Upper lobe of left lung (tissue), 4 donors: ENCODE measurements around the gene AXDND1.
"Not testable (repeated sequence)": the region's sequence is repeated elsewhere in the genome, so short reads cannot be mapped to it uniquely, and the experiment has no call there.

ENCODE experiments used
- POLR2A ChIP-seq, 4 donors: fragments of 450-650 bp; IDR thresholded peaks; one replicate each; pipeline ENCODE4 v1.5.1; 2016 to 2017; ENCODE audit warnings: antibody characterized with exemption in 4 of 4, mild to moderate bottlenecking in 2 of 4
- POLR2AphosphoS5 ChIP-seq, 2 donors: sonication (generic); formaldehyde crosslinking; IDR thresholded peaks; one replicate each; pipeline ENCODE4 v1.5.1; 2017; ENCODE audit warnings: antibody characterized with exemption in 2 of 2

DNA sequence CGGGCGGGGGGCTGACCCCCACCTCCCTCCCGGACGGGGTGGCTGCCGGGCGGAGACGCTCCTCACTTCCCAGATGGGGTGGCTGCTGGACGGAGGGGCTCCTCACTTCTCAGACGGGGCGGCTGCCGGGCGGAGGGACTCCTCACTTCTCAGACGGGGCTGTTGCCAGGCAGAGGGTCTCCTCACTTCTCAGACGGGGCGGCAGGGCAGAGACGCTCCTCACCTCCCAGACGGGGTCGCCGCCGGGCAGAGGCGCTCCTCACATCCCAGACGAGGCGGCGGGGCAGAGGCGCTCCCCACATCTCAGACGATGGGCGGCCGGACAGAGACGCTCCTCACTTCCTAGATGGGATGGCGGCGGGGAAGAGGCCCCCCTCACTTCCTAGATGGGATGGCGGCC is 52.9 kb downstream of the AXDND1 start:
- TF ChIP-seq POLR2AphosphoS5, POLR2A (IDR thresholded peaks at IDR 0.05): not testable (repeated sequence)
